GM18502 (cell line): ENCODE results near the gene FRMD4A.

Experiments used
- ATAC-seq: cut with Tn5 transposase; IDR thresholded peaks from one replicate; pipeline ENCODE4 v1.9.1; 2021; ENCODE audit warnings: mild to moderate bottlenecking; ENCODE audit not compliant: unreplicated experiment, poor library complexity

Gene FRMD4A

DNA sequence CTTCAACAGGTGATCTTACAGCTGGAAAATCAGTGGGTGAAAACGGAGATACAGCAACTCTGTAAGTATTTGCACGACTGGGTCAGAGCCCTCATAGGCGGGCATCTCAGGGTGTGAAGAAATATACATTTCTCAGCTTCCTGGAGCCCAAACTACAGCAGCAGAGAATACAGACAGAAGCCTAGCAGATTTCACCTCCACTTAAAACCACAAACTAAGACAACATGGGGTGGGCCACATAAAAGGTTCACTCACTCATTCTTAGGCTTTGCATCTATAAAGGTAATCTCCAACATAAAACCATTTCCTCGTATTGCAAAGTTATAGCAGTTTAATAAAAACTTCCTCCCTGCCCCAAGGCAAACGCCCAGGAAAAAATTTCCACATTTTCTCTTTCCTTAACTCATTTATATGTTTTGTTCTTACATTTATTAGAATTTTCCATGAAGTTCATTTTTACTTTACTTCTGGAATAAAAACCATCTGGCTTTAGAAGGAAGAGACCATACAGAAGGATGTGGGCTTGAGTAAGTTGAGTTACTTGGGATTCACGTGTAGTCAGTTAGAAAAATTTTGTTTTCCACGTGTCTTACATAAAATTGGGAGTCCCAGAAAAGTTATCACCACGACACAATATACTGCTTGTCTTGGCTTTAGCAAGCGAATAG lies 327.1 kb downstream of the FRMD4A start:
- no peak for ATAC-seq

DNA sequence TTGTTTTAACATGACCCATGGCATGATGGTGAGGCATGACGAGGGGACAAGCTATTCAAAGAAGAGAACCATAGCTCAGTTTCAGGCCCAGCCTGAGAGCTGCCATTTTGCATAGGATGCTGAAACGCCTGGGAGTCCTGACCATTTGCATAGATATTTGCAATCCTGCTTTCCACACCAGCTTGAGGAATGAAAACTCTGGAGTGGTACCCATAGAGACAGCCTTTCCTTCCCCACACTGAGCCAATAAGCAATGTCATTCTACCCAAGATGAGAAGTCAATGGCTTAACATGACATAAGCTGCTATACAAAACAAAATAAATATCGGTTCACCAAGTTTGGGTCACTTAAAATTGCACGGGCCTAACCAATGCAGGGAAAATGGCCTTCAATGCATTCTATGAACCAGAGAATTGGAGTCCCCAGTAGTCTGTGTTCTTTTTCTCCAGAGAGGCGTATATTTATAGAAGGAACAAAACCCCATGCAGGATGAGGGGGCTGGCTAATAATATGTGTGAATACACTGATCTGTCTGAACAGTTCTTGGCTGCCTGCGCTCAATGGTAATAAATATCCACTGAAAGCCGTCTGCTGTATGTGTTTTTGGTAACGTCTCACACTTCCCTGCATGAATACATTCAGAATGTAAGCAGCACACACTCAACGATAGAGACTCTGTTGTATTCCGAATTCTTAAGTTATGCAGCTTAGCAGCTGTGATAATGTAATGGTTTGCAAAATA lies 329.3 kb downstream of the FRMD4A start:
- no peak for ATAC-seq

DNA sequence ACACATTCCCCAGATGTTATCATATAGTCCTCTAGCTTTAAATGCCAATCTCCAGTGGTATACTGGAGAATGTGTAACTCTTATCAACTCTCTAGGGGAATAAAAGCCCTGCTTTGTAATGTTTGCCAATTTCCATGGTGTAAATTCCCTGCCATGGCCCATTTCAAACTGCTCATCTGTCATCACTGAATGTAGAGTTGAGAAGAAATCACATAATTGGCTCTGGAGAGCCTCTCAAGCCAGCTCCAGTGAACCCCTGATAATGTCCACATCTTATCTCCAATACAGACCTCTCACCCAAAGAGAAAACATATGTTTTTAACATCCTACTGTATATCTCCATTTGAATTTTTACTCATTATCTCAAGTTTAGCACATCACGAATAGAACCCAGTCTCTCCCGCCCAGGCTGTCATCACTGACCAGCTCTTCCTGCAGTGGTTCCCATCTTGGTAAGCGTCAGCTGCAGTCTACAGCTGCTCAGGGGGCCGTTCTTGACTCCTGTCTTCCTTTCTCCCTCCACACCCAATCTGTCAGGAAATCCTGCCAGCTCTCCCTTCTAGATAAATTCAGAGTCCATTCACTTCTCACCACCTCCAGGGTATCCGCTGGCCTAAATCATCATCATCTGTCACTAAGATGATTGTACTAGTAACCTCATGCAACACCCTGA lies 332.4 kb downstream of the FRMD4A start:
- ATAC-seq: no peak

DNA sequence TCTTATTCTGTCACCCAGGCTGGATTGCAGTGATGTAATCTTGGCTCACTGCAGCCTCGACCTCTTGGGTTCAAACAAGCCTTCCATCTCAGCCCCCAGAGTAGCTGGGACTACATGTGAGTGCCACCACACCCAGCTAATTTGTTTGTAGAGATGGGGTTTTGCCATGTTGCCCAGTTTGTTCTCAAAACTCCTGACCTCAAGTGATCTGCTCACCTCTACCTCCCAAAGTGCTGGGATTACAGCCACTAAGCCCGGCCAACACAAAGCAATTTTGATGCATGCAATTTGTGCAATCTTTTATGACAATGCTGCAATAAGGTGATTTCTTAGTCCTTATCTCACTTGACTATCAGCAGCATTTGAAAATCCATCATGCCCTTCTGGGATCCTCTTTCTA lies 333.1 kb downstream of the FRMD4A start:
- ATAC-seq: no peak

DNA sequence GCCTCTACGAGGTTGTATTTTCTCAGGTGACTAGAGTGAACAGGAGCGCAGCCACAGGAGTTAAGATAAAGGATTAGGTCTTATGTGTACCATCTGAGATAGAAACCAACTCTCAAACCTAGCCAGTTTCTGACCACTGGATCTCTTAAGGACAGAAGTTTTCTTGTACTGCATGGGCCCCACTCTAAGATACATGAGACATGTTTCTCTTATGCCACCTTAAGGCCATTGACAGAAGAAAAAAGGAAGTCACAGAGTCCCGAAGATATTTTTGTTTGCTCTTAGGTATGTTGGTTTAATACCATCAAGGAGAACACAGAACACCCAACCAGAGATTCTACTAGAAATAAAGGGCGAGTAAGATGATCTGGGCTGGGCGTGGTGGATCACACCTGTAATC lies 335.8 kb downstream of the FRMD4A start:
- no peak for ATAC-seq

DNA sequence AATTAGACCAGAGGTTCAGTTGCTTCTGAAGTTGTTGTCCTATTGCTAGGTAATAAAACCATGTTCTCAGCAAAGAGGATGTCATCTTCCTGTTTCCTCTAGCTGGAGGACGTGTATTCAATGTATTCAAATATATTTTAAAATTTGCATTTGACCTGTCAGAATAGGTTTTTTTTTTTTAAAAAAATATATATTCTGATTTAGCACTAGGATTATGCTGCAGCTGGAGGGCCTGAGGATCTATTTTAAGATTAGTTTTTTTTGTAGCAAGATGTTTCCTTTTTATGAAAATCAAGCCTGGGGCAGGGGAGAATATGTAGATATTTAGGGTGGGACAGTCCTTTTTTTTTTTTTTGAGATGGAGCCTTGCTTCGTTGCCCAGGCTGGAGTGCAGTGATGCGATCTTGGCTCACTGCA lies 337.0 kb downstream of the FRMD4A start:
- ATAC-seq: no peak

DNA sequence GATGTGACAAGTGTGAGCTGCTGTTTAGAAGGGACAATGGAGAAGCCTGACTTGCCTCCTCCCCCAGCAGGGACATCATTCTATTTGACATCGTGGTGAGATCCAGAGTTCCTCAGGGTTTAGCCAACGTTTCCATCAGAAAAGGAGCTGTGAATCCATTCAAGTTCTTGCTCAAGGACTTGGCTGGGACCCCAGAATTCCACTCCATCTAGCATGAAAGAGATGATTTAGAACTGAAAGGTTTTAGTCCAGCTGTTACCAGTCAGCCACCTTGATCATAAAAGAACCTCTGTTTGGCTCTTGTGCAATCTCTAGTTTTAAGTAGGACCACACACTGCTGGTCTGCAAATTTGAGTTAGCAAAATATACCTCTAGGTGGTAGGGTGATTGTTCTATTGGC lies 337.6 kb downstream of the FRMD4A start:
- no peak for ATAC-seq

DNA sequence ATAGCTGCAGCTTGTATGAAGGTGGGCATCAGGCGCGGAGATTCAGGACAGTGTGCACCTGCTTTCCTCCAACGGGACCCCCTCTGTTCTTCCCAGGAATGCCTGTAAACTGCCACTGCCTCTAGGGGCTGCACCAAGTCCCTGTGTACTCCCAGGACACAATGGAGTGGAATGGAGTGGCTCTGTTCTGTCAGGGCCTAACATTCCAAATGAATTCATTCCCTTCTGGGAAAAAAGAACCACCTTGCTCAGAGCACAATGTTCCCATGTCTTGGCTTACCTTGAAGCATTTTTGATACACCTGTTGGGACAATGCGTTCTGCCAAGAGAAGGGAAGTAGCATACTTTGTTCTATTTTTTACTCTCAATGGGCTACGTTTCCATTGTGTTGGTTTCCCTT lies 339.4 kb downstream of the FRMD4A start:
- ATAC-seq: no peak

DNA sequence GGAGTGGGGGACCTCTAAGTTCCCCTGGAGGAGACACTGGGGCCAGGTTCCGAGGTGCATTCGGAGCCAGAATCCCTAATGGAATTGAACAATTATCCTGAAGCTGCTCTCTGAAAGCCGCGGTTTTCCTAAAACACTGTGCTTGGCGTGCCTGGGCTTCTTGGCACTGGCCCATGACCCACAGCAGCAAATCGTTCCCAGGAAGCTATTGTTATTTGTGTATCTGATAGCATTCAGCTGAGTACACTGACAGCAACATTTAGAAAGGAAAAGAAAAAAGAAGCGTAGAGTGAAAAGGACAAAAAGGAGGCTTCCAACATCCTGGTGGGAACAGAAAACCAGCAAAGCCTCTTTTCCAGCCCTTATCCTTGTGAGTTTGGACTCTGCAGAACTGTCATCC lies 339.8 kb downstream of the FRMD4A start:
- ATAC-seq: no peak

DNA sequence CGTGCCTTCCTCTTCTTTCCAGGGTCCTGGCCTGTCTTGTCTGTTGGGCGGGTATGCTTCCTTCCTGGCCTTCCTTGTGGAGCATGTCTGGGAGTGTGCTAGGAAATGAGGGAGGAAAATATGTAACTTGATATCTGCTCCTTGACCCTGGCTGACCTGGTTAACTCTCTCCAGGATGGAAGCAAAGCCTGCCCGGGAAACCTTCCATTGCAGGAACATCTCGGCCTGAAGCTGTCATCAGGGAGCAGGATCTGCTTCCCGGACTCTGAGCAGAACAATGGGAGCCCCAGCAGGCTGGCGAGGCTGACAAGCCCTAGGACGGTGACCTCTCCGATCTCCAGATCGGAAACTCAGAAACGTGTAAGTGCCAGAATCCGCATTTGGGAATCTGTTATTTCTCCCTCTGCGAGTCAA lies 340.3 kb downstream of the FRMD4A start:
- ATAC-seq: no peak

DNA sequence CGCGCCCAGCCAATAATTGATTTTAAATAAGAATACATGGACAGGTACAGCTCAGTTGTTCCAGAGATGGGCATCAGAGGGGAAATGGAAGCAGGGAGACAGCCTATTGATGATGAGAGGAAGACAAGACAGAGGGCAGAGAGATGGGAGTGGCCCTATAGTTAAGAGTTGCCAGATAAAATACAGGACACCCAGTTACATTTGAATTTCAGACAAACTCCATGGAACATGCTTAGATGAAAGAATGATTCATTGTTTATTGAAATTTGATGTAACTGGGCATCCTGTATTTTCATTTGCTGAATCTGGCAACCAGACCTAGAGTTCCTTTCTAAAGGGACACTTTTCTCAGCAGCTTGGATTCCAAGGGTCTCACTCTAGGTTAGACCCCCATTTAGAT lies 341.1 kb downstream of the FRMD4A start:
- no peak for ATAC-seq

DNA sequence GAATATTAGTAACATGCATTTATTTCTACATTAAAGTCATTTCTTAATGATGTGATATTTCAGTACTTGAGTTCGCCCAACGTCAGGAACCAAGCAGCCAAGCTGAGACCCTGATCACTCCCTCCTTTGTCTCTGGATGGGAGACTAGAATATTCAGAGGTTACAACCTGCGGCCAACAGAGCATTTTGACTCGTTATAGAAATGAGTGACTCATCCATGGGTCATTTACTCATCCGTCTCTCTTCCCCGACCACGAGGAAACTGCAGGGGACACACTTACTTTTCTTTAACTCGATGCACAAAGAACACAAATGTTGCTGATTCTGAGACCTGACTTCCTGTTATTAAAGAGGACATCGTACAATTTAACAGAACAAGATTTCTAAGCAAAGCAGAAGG lies 343.3 kb downstream of the FRMD4A start:
- ATAC-seq: no peak

DNA sequence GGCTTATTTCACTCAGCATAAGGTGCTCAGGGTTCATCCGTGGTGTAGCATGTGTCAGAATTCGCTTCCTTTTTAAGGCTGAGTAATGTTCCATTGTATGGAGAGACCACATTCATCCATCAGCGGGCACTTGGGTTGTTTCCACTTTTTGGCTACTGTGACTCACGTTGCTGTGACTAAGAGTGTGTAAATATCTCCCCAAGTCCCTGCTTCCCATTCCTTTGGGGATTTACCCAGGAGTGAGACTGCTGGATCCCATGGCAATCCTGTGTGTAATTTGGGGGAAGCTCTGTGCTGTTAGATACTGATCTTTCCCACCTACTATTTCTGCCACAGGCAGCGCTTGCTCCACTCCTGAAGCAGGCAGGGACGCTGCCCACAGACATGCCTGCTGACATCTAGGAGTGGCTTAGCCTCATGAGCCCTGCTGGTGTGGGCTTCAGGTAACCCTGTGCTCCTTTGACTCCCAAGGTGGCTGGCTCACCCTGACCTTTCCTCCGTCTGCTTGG lies 346.0 kb downstream of the FRMD4A start:
- ATAC-seq: no peak

DNA sequence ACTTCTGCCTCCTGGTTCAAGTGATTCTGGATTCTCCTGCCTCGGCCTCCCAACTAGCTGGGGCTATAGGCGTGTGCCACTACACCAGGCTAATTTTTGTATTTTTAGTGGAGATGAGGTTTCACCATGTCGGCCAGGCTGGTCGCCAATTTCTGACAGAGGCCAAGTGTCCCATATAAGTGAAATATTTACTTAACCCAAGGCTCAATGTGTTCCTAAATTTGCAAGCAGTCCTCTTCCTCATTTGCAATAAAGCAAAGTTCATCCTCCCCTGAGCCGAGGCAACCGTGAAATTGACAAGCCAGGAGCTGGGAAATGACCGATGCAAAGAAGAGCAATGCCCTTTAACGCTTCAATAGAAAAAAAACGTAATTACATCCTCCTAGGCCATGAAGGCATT lies 347.7 kb downstream of the FRMD4A start:
- no peak for ATAC-seq

DNA sequence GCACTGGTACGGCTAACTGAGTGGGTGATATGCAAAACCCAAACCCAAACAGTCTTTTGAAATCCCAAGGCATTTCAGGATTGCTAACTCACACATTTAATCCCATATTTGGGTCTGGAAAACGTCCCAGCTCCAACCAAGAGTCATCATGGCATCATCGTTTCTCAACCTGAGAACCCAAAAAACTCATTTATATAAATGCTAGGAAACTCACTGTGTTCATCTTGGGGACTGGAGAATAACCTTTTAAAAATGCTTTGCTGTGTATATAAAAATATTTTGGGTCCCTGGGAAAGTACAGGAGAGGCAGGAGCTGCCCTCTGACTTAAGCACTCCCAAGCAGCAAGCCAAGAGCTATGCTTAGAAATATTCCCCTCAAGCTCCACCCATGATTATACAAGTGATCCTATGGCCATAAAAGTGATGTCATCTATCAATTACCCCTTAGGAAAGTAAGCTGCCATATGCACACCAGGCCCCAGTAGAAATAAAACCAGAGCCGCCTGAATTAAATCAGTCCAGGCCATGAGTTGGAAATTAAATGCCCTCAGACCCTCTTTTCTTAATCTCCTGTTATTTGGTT lies 352.1 kb downstream of the FRMD4A start:
- no peak for ATAC-seq

DNA sequence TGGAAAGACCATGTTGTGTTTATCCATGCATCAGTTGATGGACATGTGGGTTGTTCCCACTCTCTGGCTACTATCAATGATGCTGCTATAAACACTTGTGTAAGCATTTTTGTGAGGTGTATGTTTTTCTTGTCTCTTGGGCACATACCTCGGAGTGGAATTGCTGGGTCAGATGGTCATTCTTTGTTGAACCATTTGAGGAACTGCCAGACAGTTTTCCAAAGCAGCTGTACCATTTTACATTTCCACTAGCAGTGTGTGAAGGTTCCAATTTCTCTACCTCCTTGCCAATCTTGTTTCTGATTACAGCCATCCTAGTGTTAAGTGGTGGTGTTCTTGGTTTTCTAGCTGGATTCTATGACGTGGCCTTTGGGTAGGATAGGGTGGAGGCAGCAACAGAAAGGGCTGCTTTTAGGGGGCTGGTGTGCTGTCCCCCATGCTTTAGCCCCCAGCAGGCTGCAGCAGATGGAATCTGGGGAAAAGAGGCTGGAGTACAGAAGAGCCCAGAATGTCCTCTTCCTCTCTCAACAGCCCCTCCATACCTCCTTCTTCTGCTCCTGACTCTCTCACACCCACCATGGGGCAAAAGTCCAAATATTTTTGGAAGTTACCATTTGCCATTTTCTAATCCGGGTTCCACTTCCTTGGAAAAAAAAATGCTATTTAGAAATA lies 352.7 kb downstream of the FRMD4A start:
- no peak for ATAC-seq

DNA sequence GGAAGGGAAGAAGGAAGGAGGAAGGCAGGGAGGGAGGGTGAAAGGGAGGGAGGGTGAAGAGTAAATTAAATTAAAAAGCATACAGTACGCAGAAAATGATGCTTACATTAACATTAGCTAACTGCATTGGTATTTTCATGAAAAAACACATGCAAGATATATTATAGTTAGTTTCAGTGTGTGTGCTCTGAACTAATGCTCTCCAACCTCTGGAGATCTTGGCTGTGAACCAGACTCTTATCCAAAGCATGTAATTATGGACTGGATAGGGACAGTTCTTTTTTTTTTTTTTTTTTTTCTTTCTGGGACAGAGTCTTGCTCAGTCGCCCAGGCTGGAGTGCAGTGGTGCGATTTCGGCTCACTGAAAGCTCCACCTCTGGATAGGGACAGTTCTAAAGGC lies 357.0 kb downstream of the FRMD4A start:
- no peak for ATAC-seq

DNA sequence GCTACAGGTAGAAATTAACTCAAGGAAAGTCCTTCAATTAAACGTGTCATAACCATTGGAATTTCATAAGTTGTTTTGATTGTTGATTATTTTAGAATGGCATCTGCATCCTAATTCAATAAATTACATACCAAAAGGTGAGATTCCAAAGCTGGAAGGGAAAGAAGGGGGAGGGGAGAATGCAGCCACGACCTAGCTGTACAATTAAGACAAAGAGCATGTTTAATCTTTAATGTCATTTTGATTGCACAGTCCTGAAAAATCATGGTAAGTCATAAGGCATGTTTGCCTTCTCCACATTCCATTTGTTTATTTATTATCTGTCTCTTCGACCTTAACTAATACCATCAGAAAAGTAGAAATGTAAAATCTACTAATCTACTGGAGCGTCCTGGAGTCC lies 358.1 kb downstream of the FRMD4A start:
- ATAC-seq: no peak

DNA sequence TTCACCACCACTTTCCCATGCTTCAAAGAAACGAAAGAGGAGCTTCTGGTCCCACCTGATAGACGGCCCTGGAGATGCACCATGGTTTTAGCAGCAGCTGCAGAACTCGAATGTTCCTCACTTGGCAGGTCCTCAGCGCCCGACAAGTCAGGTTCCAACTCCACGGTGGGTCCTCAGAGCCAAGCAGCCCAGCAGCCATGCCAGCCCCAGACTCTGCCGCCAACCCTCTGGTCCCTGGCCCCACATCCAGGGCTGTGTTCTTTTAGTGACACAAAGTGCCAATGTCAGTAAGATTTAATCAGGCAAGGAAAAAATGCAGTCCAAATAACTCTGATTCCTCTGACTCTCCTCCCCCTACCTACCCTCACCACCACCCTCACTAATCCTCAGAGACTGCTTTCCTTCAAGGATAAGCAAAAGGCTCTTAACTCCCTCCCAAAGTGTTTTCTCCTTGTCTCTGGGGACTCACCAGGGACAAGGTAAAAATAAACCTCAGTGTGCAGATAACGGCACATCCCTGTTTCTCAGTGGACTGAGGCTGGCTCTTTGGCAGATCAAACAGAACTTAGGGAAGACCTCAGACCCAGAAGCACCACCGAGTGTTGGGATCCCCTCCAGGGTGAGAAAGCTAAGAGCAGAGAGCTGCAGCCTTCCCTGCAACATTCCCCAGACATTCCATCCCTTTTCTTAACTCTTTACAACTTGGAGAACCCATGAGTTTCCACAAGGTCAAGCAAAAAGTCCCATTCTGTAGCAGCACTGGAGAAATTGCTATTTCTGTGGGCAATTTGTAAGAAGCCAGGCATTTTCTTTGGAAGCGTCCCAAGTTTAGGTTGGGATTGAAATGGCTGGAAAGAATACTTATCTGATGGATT lies 358.9 kb downstream of the FRMD4A start:
- ATAC-seq: no peak

DNA sequence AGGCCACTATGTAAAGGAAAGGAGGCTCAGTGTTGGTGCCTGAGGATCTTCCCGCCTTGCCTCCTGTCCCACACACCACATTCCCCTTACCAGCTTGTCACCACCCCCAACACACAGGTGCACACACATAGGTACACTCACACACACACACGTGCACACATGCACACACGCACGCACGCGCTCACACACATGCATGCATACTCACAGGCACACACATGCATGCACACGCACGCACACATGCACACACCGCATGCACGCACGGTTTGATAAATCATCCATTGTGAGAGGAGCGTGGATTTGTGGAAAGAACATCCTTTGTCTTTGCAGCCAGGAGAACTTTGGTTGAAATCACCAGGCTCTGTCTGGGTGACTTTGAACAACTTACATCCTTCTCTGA lies 359.8 kb downstream of the FRMD4A start:
- ATAC-seq: no peak
